H9 (cell line): ENCODE results near the gene SORCS2. TPM values are rescaled to one million over a fixed set of nuclear protein-coding genes. Genes with fewer than 3 reads are reported as not detected.

Experiments used
- DNase-seq: peaks from one replicate; pipeline ENCODE4 v3.0.0-alpha.2; 2017
- H2AFZ ChIP-seq: one replicate; pipeline ENCODE4 v1.6.1; 2013; ENCODE audit warnings: mild to moderate bottlenecking, low read length, control low read depth, moderate library complexity
- H2AK5ac ChIP-seq: 2 replicates; pipeline ENCODE4 v1.6.1; 2013; ENCODE audit warnings: low read length, control low read depth, mixed read lengths; ENCODE audit not compliant: insufficient read length
- H2BK120ac ChIP-seq: one replicate; pipeline ENCODE4 v1.6.1; 2013; ENCODE audit warnings: low read depth, mild to moderate bottlenecking, low read length, control low read depth, inconsistent platforms; ENCODE audit not compliant: poor library complexity, severe bottlenecking
- H2BK12ac ChIP-seq: 2 replicates; pipeline ENCODE4 v1.6.1; 2013; ENCODE audit warnings: low read length, control low read depth, mixed read lengths, low read depth; ENCODE audit not compliant: insufficient read length
- H2BK15ac ChIP-seq: 2 replicates; pipeline ENCODE4 v1.6.1; 2013; ENCODE audit warnings: low read depth, low read length, control low read depth
- H2BK20ac ChIP-seq: one replicate; pipeline ENCODE4 v1.6.1; 2013; ENCODE audit warnings: low read depth, mild to moderate bottlenecking, low read length, control low read depth, inconsistent platforms; ENCODE audit not compliant: poor library complexity, severe bottlenecking
- H2BK5ac ChIP-seq: 2 replicates; pipeline ENCODE4 v1.6.1; 2013; ENCODE audit warnings: low read length, control low read depth, mixed read lengths; ENCODE audit not compliant: insufficient read length
- H3K14ac ChIP-seq: 2 replicates; pipeline ENCODE4 v1.6.1; 2013; ENCODE audit warnings: low read length, control low read depth; ENCODE audit not compliant: insufficient read depth
- H3K18ac ChIP-seq: 2 replicates; pipeline ENCODE4 v1.6.1; 2013; ENCODE audit warnings: low read depth, mild to moderate bottlenecking, mixed read lengths, low read length, control low read depth; ENCODE audit not compliant: insufficient read length
- H3K23ac ChIP-seq: 2 replicates; pipeline ENCODE4 v1.6.1; 2013; ENCODE audit warnings: low read length, control low read depth, mixed read lengths, low read depth; ENCODE audit not compliant: insufficient read length
- H3K23me2 ChIP-seq: 2 replicates; pipeline ENCODE4 v1.6.1; 2013; ENCODE audit warnings: low read depth, mild to moderate bottlenecking, mixed read lengths, low read length, control low read depth; ENCODE audit not compliant: insufficient read length, poor library complexity, severe bottlenecking
- H3K27ac ChIP-seq: 2 replicates; pipeline ENCODE4 v1.5.1; 2013; ENCODE audit warnings: low read length, control low read depth, mixed read lengths, low read depth; ENCODE audit not compliant: insufficient read length
- H3K27me3 ChIP-seq: 2 replicates; pipeline ENCODE4 v1.6.1; 2013; ENCODE audit warnings: low read length, control low read depth, inconsistent platforms; ENCODE audit not compliant: insufficient read depth
- H3K4ac ChIP-seq: 2 replicates; pipeline ENCODE4 v1.6.1; 2013; ENCODE audit warnings: low read depth, mild to moderate bottlenecking, control low read depth, inconsistent platforms, low read length, moderate library complexity
- H3K4me1 ChIP-seq: 2 replicates; pipeline ENCODE4 v1.6.1; 2013; ENCODE audit warnings: low read length, control low read depth, inconsistent platforms; ENCODE audit not compliant: insufficient read depth
- H3K4me2 ChIP-seq: 2 replicates; pipeline ENCODE4 v1.6.1; 2013; ENCODE audit warnings: low read length, control low read depth, mixed read lengths; ENCODE audit not compliant: insufficient read length, insufficient read depth
- H3K56ac ChIP-seq: 2 replicates; pipeline ENCODE4 v1.6.1; 2013; ENCODE audit warnings: low read depth, mild to moderate bottlenecking, mixed read lengths, low read length, control low read depth; ENCODE audit not compliant: insufficient read length
- H3K79me1 ChIP-seq: 2 replicates; pipeline ENCODE4 v1.6.1; 2013; ENCODE audit warnings: low read depth, mild to moderate bottlenecking, moderate library complexity, low read length, control low read depth, inconsistent platforms; ENCODE audit not compliant: insufficient read depth, poor library complexity, severe bottlenecking
- H3K79me2 ChIP-seq: 2 replicates; pipeline ENCODE4 v1.6.1; 2013; ENCODE audit warnings: low read length, control low read depth, inconsistent platforms; ENCODE audit not compliant: insufficient read depth
- H3K9ac ChIP-seq: 2 replicates; pipeline ENCODE4 v1.6.1; 2013; ENCODE audit warnings: low read length, control low read depth, mixed read lengths; ENCODE audit not compliant: insufficient read length; ENCODE audit errors: extremely low read depth
- H3K9me3 ChIP-seq: one replicate; pipeline ENCODE4 v1.6.1; 2013; ENCODE audit warnings: low read depth, low read length, inconsistent platforms; ENCODE audit not compliant: control insufficient read depth
- H3T11ph ChIP-seq: one replicate; pipeline ENCODE4 v1.6.1; 2013; ENCODE audit warnings: mild to moderate bottlenecking, low read length, control low read depth, inconsistent platforms
- H4K20me1 ChIP-seq: one replicate; pipeline ENCODE4 v1.6.1; 2013; ENCODE audit not compliant: control insufficient read depth, insufficient read length, insufficient read depth
- H4K5ac ChIP-seq: 2 replicates; pipeline ENCODE4 v1.6.1; 2013; ENCODE audit warnings: low read depth, mild to moderate bottlenecking, mixed read lengths, low read length, control low read depth; ENCODE audit not compliant: insufficient read length
- H4K8ac ChIP-seq: replicated peaks from 2 replicates; pipeline ENCODE4 v1.6.1; 2013; ENCODE audit warnings: low read length, control low read depth, mixed read lengths, low read depth; ENCODE audit not compliant: insufficient read length
- H4K91ac ChIP-seq: 2 replicates; pipeline ENCODE4 v1.6.1; 2013; ENCODE audit warnings: low read depth, mild to moderate bottlenecking, moderate library complexity, mixed read lengths, low read length, control low read depth; ENCODE audit not compliant: insufficient read length
- H3K27ac Mint-ChIP-seq, 3 experiments: 2 replicates in 2 of 3; 3 replicates in 1 of 3; pipeline ENCODE4 v1.8.0; 2020 to 2021; ENCODE audit warnings: mixed read lengths in 3 of 3, mild to moderate bottlenecking in 1 of 3, moderate library complexity in 1 of 3
- H3K27me3 Mint-ChIP-seq: 2 replicates; pipeline ENCODE4 v1.8.0; 2021; ENCODE audit warnings: low read depth, mild to moderate bottlenecking, moderate library complexity, mixed read lengths
- H3K36me3 Mint-ChIP-seq, 3 experiments: 2 replicates in 2 of 3; 3 replicates in 1 of 3; pipeline ENCODE4 v1.8.0; 2020 to 2021; ENCODE audit warnings: low read depth in 3 of 3, mixed read lengths in 3 of 3; ENCODE audit not compliant: insufficient read depth in 1 of 3
- H3K4me1 Mint-ChIP-seq, 2 experiments: 2 replicates each; pipeline ENCODE4 v1.8.0; 2020; ENCODE audit warnings: mixed read lengths in 2 of 2
- H3K4me3 Mint-ChIP-seq, 2 experiments: 2 replicates in 1 of 2; 3 replicates in 1 of 2; pipeline ENCODE4 v1.8.0; 2020 to 2021; ENCODE audit warnings: mild to moderate bottlenecking in 2 of 2, mixed read lengths in 2 of 2, moderate library complexity in 1 of 2
- H3K9me3 Mint-ChIP-seq, 2 experiments: 2 replicates in 1 of 2; 3 replicates in 1 of 2; pipeline ENCODE4 v1.8.0; 2020; ENCODE audit warnings: mild to moderate bottlenecking in 2 of 2, mixed read lengths in 2 of 2, moderate library complexity in 1 of 2
- CTCF ChIP-seq: fragments of 200-600 bp; sonication (generic); conservative IDR thresholded peaks from 3 replicates; pipeline ENCODE4 v1.8.0; 2021; ENCODE audit warnings: antibody characterized with exemption, mild to moderate bottlenecking
- WGBS: extraction: QIAGEN DNeasy Blood & Tissue Kit; methylation state at CpG from one replicate; pipeline ENCODE4 v1.1.7; 2013; ENCODE audit warnings: missing lambda C conversion rate, low lambda C conversion rate, mixed read lengths; ENCODE audit not compliant: insufficient read length; ENCODE audit errors: extremely low coverage; 5-methylcytosine and 5-hydroxymethylcytosine counted together
- total RNA-seq: library from RNA; stranded (reverse); gene quantifications from 2 replicates; pipeline ENCODE4 v1.2.1, GENCODE V29; 2021

Gene SORCS2
- total RNA-seq, 1 experiment from 2014 or later = 0.57 TPM

GRCh38 chr4:7389101-7389701 lies 196.9 kb downstream of the SORCS2 start:
- Mint-ChIP-seq H3K4me3 (no peak overlapping the region), H3K27ac (peak overlapping the region in 1 of 3 experiments; percentile 89; a peak in 2 of 7 replicates)
- TF ChIP-seq CTCF = no peak

More at GRCh38 chr4:7389101-7389701, 196.9 kb downstream of the SORCS2 start:
- Histone ChIP-seq H3K27ac (no peak overlapping the region), H3K23ac (no peak overlapping the region), H3K56ac (no peak overlapping the region), H3K4me2 (no peak overlapping the region), H3T11ph (no peak overlapping the region), H4K20me1 (no peaks in the 10 kb centered on the region), H2BK120ac (no peak overlapping the region), H3K18ac (no peak overlapping the region), H3K79me2 (no peaks in the 10 kb centered on the region), H2BK5ac (no peak overlapping the region), H2BK12ac (no peak overlapping the region), H2BK20ac (no peak overlapping the region), H3K79me1 (no peaks in the 10 kb centered on the region), H2AFZ (no peak overlapping the region), H4K8ac (no peak overlapping the region), H4K91ac (no peak overlapping the region), H2AK5ac (no peak overlapping the region), H3K14ac (no peak overlapping the region), H3K27me3 (no peaks in the 10 kb centered on the region; the same call in 1 of the 2 replicates), H4K5ac (no peak overlapping the region), H2BK15ac (no peak overlapping the region), H3K9ac (no peak overlapping the region), H3K23me2 (no peaks in the 10 kb centered on the region), H3K9me3 (no peaks in the 10 kb centered on the region), H3K4ac (no peak overlapping the region), H3K4me1 (no peaks in the 10 kb centered on the region)
- peaks cover 3 to 9% of the 10 kb centered on the region in 2 experiments; a peak in 3 of 5 replicates for H3K9me3 Mint-ChIP-seq
- peaks cover 3% of the 10 kb centered on the region in 2 experiments; a peak in 3 of 4 replicates for H3K4me1 Mint-ChIP-seq
- H3K27me3 Mint-ChIP-seq = peaks cover 8% of the 10 kb centered on the region
- DNase-seq = peak; percentile 20
- H3K36me3 Mint-ChIP-seq = no peaks in the 10 kb centered on the region
- WGBS = no CpG with 5 or more reads among the region's 15 CpGs
